Psoas muscle (tissue), 8 donors: ENCODE data around the gene PITPNC1. TPM values are rescaled to one million over a fixed set of nuclear protein-coding genes. Genes with fewer than 3 reads are reported as not detected.

Experiments used
- ATAC-seq, 4 donors: fragments of 200-7000 bp; cut with Tn5 transposase; one replicate each; pipeline ENCODE4 v1.9.1; 2020; ENCODE audit warnings: moderate library complexity in 3 of 4, mild to moderate bottlenecking in 2 of 4
- DNase-seq, 2 donors: peaks; one replicate each; pipeline ENCODE4 v3.0.0-alpha.2; 2020
- H3K27ac ChIP-seq: fragments of 200-600 bp; one replicate; pipeline ENCODE4 v1.8.0; 2022
- H3K27me3 ChIP-seq, 3 donors: fragments of 200-600 bp in 1 of 3; one replicate each; pipeline versions ENCODE4 v1.6.1 to v1.8.0; 2013 to 2022; ENCODE audit warnings: low read length in 2 of 3, mild to moderate bottlenecking in 2 of 3, moderate library complexity in 1 of 3; ENCODE audit not compliant: insufficient read depth in 3 of 3
- H3K36me3 ChIP-seq, 2 donors: fragments of 200-600 bp in 1 of 2; one replicate each; pipeline versions ENCODE4 v1.6.1 to v1.8.0; 2013 to 2022; ENCODE audit warnings: low read depth in 1 of 2, mild to moderate bottlenecking in 1 of 2, moderate library complexity in 1 of 2; ENCODE audit not compliant: insufficient read depth in 1 of 2
- H3K4me1 ChIP-seq: fragments of 200-600 bp; one replicate; pipeline ENCODE4 v1.8.0; 2022
- H3K4me3 ChIP-seq: fragments of 200-600 bp; one replicate; pipeline ENCODE4 v1.8.0; 2022; ENCODE audit warnings: mild to moderate bottlenecking
- H3K9me3 ChIP-seq: fragments of 200-600 bp; one replicate; pipeline ENCODE4 v1.8.0; 2022
- WGBS, 3 donors: extraction: QIAGEN DNeasy Blood & Tissue Kit; methylation state at CpG; one replicate each; pipeline versions ENCODE4 v1.1.6 to v1.1.7; 2013; 5-methylcytosine and 5-hydroxymethylcytosine counted together
- intact Hi-C, 2 donors: fragments of 100-400 bp; cut with DNase I; formaldehyde crosslinking; loops; one replicate each; pipeline versions ENCODE4 v1.11.0 to v1.14.2; 2022
- polyA plus RNA-seq, 3 donors: library from polyadenylated mRNA; stranded (reverse); fragments of 200-250 nt; gene quantifications; one replicate each; pipeline ENCODE4 v1.2.3, GENCODE V29; 2013
- total RNA-seq, 4 donors: library from RNA; stranded (reverse); fragmentation: NEBNext Ultra II Directional in 2 of 4; extraction: Animal tissue kit (Norgen Biotek cat#: 25700) in 2 of 4; gene quantifications; one replicate each; pipeline versions ENCODE4 v1.2.1 to v1.2.4, GENCODE V29; 2021 to 2023
- TF ChIP-seq, protein P1 (sequence below): fragments of 200-600 bp; IDR thresholded peaks from one replicate; pipeline ENCODE4 v1.8.0; 2022; ENCODE audit warnings: antibody characterized with exemption
- donor health status: healthy with polysubstance abuse.
- donor health status: DM: no; HTN: no; CAD: no; lungs with moderate emphysema.
- donor health status: Bipolar disorder and iron deficiency.
- donor health status: healthy.
- donor health status: DM: yes; HTN: yes; CAD: no.
- donor health status: DM: no; HTN: no; CAD: no.
- donor health status: DM: no; HTN: no; CAD: no.
- donor health status: DM: yes; HTN: yes; CAD: no.

Gene PITPNC1
- total and polyA plus RNA-seq, 7 donors = 4.4 to 54.7 (median 6.6) TPM

DNA sequence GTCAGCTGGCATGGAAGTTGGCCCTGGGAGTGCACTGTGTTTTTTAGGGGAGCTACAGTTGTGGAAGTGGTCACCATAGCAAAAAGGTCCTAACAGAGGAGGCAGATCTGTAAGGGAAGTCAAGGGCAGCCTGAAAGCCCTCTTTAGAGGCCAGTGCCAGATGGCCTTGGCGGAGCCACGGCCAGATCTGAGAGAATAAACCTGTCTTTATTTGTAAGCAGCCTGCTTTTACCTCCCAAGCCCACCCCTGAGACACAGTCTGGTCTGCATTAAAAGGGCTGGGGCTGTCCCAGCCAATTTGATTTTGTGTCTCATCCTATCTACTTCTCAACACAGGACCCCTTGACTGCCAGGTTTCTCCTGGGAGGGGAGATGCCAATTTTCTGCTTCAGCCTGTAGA is 289.6 kb downstream of the PITPNC1 start:
- Histone ChIP-seq H3K27ac (no peak overlapping the region), H3K4me1 (peaks cover 3% of the 10 kb centered on the region), H3K9me3 (no peaks in the 10 kb centered on the region), H3K4me3 (no peak overlapping the region), H3K27me3 (no peaks in the 10 kb centered on the region), H3K36me3 (peaks cover 0 to 2% of the 10 kb centered on the region in 2 donors)
- ATAC-seq (no peak), DNase-seq (no peak)
- intact Hi-C loops = no loop called here
- TF ChIP-seq, protein P1, sequence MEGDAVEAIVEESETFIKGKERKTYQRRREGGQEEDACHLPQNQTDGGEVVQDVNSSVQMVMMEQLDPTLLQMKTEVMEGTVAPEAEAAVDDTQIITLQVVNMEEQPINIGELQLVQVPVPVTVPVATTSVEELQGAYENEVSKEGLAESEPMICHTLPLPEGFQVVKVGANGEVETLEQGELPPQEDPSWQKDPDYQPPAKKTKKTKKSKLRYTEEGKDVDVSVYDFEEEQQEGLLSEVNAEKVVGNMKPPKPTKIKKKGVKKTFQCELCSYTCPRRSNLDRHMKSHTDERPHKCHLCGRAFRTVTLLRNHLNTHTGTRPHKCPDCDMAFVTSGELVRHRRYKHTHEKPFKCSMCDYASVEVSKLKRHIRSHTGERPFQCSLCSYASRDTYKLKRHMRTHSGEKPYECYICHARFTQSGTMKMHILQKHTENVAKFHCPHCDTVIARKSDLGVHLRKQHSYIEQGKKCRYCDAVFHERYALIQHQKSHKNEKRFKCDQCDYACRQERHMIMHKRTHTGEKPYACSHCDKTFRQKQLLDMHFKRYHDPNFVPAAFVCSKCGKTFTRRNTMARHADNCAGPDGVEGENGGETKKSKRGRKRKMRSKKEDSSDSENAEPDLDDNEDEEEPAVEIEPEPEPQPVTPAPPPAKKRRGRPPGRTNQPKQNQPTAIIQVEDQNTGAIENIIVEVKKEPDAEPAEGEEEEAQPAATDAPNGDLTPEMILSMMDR = no peak
- 75 to 100% (median 76%) methylated on average over 2 of the region's 2 CpGs for WGBS, 3 donors

DNA sequence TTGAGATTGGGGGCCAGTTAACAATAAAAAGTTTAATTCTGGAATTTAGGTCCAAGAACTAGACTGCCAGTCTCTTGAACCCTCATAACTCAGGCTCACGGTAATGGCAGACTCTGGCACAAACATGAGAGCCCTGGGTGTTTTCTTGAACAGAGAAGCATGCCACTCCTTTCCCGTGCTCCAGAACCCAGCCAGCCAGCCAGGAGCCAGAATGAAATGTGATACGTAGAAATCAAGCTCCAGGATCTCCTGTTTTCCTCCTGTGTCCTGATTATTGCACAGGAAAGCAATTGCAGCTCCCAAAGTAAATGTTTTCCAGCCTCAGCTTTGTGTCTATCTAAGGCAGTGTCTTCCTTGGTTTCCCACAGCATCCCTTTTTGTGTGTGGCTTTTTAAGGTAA is 294.4 kb downstream of the PITPNC1 start:
- intact Hi-C loops = no loop called here
- Histone ChIP-seq H3K9me3 (no peaks in the 10 kb centered on the region), H3K36me3 (peaks cover 0 to 2% of the 10 kb centered on the region in 2 donors), H3K4me3 (no peak overlapping the region), H3K27ac (no peak overlapping the region), H3K4me1 (peaks cover 5% of the 10 kb centered on the region), H3K27me3 (no peaks in the 10 kb centered on the region)
- no peak for DNase-seq
- WGBS, 3 donors = 7 to 11% (median 11%) methylated on average over 3 of the region's 3 CpGs
- ATAC-seq = no peak
- TF ChIP-seq, protein P1 = no peak

DNA sequence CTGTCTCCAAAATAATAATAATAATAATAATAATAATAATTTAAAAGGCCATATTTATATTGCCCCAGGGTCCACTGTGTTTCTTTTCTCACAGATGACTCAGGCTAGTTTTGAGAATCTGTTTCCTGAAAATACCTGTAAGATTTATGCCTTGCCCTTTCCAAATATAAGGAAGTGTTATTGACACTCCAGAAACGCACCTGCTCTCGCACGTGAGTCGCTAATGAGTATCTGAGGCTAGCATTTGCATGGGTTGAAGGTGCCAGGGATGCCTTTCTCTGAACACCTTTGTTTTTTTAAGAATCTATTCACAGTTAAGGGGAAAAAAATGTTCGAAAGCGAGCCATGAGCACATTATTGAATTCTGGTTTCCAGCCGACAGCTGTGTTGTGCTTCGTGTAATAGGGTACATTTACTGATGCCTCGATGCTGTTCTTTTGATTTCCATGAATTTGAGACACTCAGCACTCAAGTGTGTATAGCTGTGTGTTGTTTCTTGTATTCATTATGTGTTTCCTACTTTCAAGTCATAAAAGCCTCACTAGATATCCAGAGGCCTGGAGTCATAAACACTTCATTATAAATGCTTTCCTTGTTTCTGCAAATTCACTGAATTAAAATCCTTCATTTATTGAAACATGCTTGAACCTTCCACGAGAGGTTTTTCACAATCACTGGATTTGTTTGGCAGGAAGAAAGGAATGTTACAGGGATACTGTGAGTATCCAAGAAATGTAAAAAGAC is 295.7 kb downstream of the PITPNC1 start:
- WGBS, 3 donors = 76 to 83% (median 77%) methylated on average over 10 of the region's 10 CpGs
- H3K27me3 ChIP-seq = no peaks in the 10 kb centered on the region
- no peak for ATAC-seq
- TF ChIP-seq, protein P1 = no peak
- no peak overlapping the region for H3K27ac ChIP-seq
- H3K4me1 ChIP-seq = peaks cover 5% of the 10 kb centered on the region
- no peaks in the 10 kb centered on the region for H3K9me3 ChIP-seq
- H3K4me3 ChIP-seq = no peak overlapping the region
- no peak for DNase-seq
- peaks cover 0 to 2% of the 10 kb centered on the region in 2 donors for H3K36me3 ChIP-seq
- intact Hi-C loops = no loop called here

DNA sequence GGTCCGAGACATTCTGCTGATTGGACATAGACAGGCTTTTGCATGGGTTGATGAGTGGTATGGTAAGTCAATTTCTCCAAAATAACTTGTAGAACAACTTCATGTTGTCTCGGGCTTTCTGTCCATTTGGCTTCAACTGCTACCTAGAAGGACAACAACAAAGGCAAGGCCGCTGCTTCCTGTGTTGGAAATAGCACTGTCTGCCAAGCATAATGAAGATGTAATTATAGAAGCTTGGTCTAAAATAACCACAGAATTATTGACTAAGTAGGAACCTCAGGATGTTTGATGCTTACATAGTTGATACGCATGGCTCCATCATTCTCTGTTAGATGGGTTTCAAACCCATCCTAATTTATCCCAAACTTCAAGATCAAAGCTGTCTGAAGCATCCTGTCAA is 298.4 kb downstream of the PITPNC1 start:
- no peak overlapping the region for H3K4me3 ChIP-seq
- H3K4me1 ChIP-seq = peaks cover 5% of the 10 kb centered on the region
- no peak overlapping the region for H3K27ac ChIP-seq
- H3K36me3 ChIP-seq = no peaks in the 10 kb centered on the region
- no peaks in the 10 kb centered on the region for H3K9me3 ChIP-seq
- ATAC-seq (no peak), DNase-seq (no peak)
- TF ChIP-seq, protein P1 = no peak
- intact Hi-C loops = no loop called here
- H3K27me3 ChIP-seq = no peaks in the 10 kb centered on the region
- WGBS, 3 donors = 57 to 71% (median 70%) methylated on average over 4 of the region's 4 CpGs

DNA sequence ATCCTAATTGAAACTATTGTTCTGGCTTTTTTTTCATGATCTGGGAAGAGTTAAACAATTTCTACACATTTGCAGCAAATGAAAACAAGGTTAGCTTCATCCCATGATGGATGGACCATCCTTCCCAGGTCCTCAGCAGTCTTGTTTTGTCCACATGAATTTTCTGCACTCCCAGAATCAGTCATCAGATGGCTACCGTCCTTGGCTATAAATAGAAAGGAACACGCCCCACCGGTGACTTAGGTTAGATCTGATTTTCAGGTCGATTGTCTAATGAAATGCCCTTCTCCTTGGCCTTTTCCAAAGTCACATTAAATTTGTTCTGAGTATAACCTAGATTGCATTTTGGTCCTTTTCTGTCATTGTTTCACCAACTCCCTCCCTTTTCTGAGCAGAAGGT is 299.2 kb downstream of the PITPNC1 start:
- no peaks in the 10 kb centered on the region for H3K27me3 ChIP-seq
- ATAC-seq (no peak), DNase-seq (no peak)
- H3K27ac ChIP-seq = no peak overlapping the region
- no peaks in the 10 kb centered on the region for H3K36me3 ChIP-seq
- no peak overlapping the region for H3K4me3 ChIP-seq
- TF ChIP-seq, protein P1 = no peak
- intact Hi-C loops = no loop called here
- peaks cover 5% of the 10 kb centered on the region for H3K4me1 ChIP-seq
- no peaks in the 10 kb centered on the region for H3K9me3 ChIP-seq
- 14 to 22% (median 14%) methylated on average over 4 of the region's 4 CpGs for WGBS, 3 donors
